T-cell (primary cell): ENCODE results near the gene CGNL1. TPM values are rescaled to one million over a fixed set of nuclear protein-coding genes. Genes with fewer than 3 reads are reported as not detected.

Experiments
- ATAC-seq, 4 experiments: fragments of 200-7000 bp in 3 of 4; fragments of 150-1000 bp in 1 of 4; cut with Tn5 transposase; replicated peaks in 1 of 4; 1 replicate in 3 of 4; 2 replicates in 1 of 4; pipeline ENCODE4 v1.10.0; 2021; ENCODE audit warnings: moderate library complexity in 3 of 4, mild to moderate bottlenecking in 2 of 4, moderate number of reproducible peaks in 1 of 4
- CTCF ChIA-PET, 2 donors: fragments of 300-600 bp; sonication (Branson Sonifier 250); formaldehyde crosslinking; loops; one replicate each; lab custom pipeline; 2022; ENCODE audit warnings: antibody characterized with exemption in 2 of 2; lab: Charles Lee
- POLR2A ChIA-PET, 2 donors: fragments of 300-600 bp; sonication (Branson Sonifier 250); formaldehyde crosslinking; loops; one replicate each; lab custom pipeline; 2022; ENCODE audit warnings: antibody characterized with exemption in 2 of 2; lab: Charles Lee
- DNase-seq, 35 experiments: peaks; one replicate each; pipeline versions ENCODE4 v3.0.0 to v3.0.0-alpha.2; 2013 to 2023
- H3K27ac ChIP-seq: one replicate; pipeline ENCODE4 v1.5.1; 2013; ENCODE audit warnings: low read length
- H3K27me3 ChIP-seq, 2 experiments: replicated peaks in 1 of 2; 1 replicate in 1 of 2; 2 replicates in 1 of 2; pipeline versions ENCODE4 v1.6.1 to v1.7.0; 2013; ENCODE audit warnings: low read length in 1 of 2, mixed read lengths in 1 of 2; ENCODE audit not compliant: control insufficient read depth in 2 of 2, insufficient read depth in 2 of 2; ENCODE audit errors: extremely low read depth in 1 of 2
- H3K36me3 ChIP-seq, 2 donors: 1 replicate in 1 of 2; 2 replicates in 1 of 2; pipeline versions ENCODE4 v1.6.1 to v1.7.0; 2013; ENCODE audit warnings: low read length in 1 of 2; ENCODE audit not compliant: control insufficient read depth in 2 of 2, insufficient read depth in 1 of 2; ENCODE audit errors: extremely low read depth in 1 of 2
- H3K4me1 ChIP-seq, 2 experiments: 1 replicate in 1 of 2; 2 replicates in 1 of 2; pipeline versions ENCODE4 v1.6.1 to v1.7.0; 2013; ENCODE audit warnings: low read length in 2 of 2, mixed read lengths in 1 of 2; ENCODE audit not compliant: insufficient read depth in 2 of 2, control insufficient read depth in 1 of 2; ENCODE audit errors: extremely low read depth in 1 of 2
- H3K4me3 ChIP-seq, 2 donors: 1 replicate in 1 of 2; 2 replicates in 1 of 2; pipeline versions ENCODE4 v1.5.1 to v1.7.0; 2013; ENCODE audit warnings: mild to moderate bottlenecking in 2 of 2, low read length in 1 of 2, moderate library complexity in 1 of 2; ENCODE audit not compliant: control insufficient read depth in 1 of 2; ENCODE audit errors: extremely low read depth in 1 of 2
- H3K9me3 ChIP-seq: 2 replicates; pipeline ENCODE4 v1.7.0; 2013
- H3K27ac Mint-ChIP-seq, 2 donors: one replicate each; pipeline ENCODE4 v1.8.0; 2020 to 2021; ENCODE audit warnings: mild to moderate bottlenecking in 2 of 2, mixed read lengths in 2 of 2
- H3K27me3 Mint-ChIP-seq, 2 donors: one replicate each; pipeline ENCODE4 v1.8.0; 2021 to 2022; ENCODE audit warnings: mixed read lengths in 2 of 2
- H3K36me3 Mint-ChIP-seq: one replicate; pipeline ENCODE4 v1.8.0; 2021; ENCODE audit warnings: mixed read lengths
- H3K4me1 Mint-ChIP-seq, 3 donors: one replicate each; pipeline ENCODE4 v1.8.0; 2020 to 2022; ENCODE audit warnings: mixed read lengths in 3 of 3, mild to moderate bottlenecking in 1 of 3
- H3K4me3 Mint-ChIP-seq, 3 donors: one replicate each; pipeline ENCODE4 v1.8.0; 2020 to 2022; ENCODE audit warnings: mild to moderate bottlenecking in 3 of 3, mixed read lengths in 3 of 3, moderate library complexity in 3 of 3
- H3K9me3 Mint-ChIP-seq, 3 donors: one replicate each; pipeline ENCODE4 v1.8.0; 2020 to 2022; ENCODE audit warnings: mixed read lengths in 3 of 3
- WGBS: methylation state at CpG from one replicate; pipeline ENCODE4 v1.1.5; 2013; ENCODE audit warnings: missing lambda C conversion rate; ENCODE audit not compliant: insufficient coverage; 5-methylcytosine and 5-hydroxymethylcytosine counted together
- total RNA-seq, 35 experiments: library from RNA in 6 of 35; stranded (reverse) in 6 of 35; fragments of 120-200 nt in 1 of 35; gene quantifications; one replicate each; pipeline versions ENCODE4 v1.2.1 to v1.2.4 and lab custom pipeline; 2013 to 2026

The CGNL1 gene
- total RNA-seq (under 1 TPM in 3 of 5 donors, not detected in 2; 0.13 to 0.18 (median 0.16) TPM), total RNA-seq (lab: John Stamatoyannopoulos, UW) (0 to 0.14 (median 0) reads per million in 29 experiments)
- 0.09 TPM for total RNA-seq (2013)

GRCh38 chr15:57375827-57376695, at the start of gene CGNL1:
Gene CGNL1, plus strand, starts transcription at chr15:57376505. Its CDS starts 61,495 bp downstream, at chr15:57438000.
- H3K9me3 ChIP-seq = no peaks in the 10 kb centered on the region
- H3K27ac ChIP-seq = no peak within 1 kb of the TSS
- H3K27me3 Mint-ChIP-seq = peaks cover 58 to 75% of the 10 kb centered on the region in 2 donors
- no peaks in the 10 kb centered on the region for H3K36me3 Mint-ChIP-seq
- ChIA-PET POLR2A (no interaction called here), CTCF (no interaction called here)
- H3K27me3 ChIP-seq = peaks cover 25 to 55% of the 10 kb centered on the region in 2 experiments
- H3K4me1 Mint-ChIP-seq = peaks cover 12 to 16% (median 14%) of the 10 kb centered on the region in 3 donors
- H3K27ac Mint-ChIP-seq = peak within 1 kb of the TSS in 1 of 2 donors; percentile 31
- peak within 1 kb of the TSS; percentile 65 to 78 (median 68) for H3K4me3 Mint-ChIP-seq
- ATAC-seq (no peak), DNase-seq (no peak)
- 12% methylated on average over 68 of the region's 76 CpGs for WGBS
- peak within 1 kb of the TSS in 1 of 2 donors; percentile 47 for H3K4me3 ChIP-seq
- no peaks in the 10 kb centered on the region for H3K4me1 ChIP-seq
- no peaks in the 10 kb centered on the region for H3K9me3 Mint-ChIP-seq
- H3K36me3 ChIP-seq = no peaks in the 10 kb centered on the region

DNA sequence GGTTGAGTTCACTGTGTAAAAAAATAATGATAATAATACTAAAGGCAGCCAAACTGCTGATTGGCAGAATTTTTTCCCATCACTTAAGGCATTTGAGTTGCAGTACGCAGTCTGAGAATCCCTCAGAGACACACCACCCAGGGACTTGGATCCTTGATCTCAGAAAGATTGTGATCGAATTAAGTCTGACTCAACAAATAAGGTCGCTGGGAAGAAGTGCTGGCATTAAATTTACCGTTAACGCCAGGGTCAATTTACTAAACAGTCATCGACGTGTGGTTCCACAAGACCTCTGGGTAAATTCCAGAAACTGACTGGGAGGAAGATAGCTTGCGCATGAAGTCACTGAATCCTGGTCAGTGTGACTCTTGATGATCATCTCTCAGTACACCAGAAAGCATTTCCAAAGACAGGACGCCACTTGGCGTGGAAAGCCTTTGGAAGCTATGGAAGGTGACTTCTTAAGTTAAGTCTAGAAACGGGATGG, 48.3 kb upstream of the CGNL1 start:
- peaks cover 0 to 27% of the 10 kb centered on the region in 2 experiments for H3K27me3 ChIP-seq
- H3K4me3 ChIP-seq = no peak overlapping the region
- H3K4me3 Mint-ChIP-seq = no peak overlapping the region
- no peak overlapping the region for H3K27ac Mint-ChIP-seq
- no peaks in the 10 kb centered on the region for H3K9me3 Mint-ChIP-seq
- H3K27me3 Mint-ChIP-seq = peaks cover 9 to 28% of the 10 kb centered on the region in 2 donors
- H3K36me3 Mint-ChIP-seq = no peaks in the 10 kb centered on the region
- H3K4me1 Mint-ChIP-seq = peaks cover 0 to 7% (median 0%) of the 10 kb centered on the region in 3 donors
- H3K4me1 ChIP-seq = peaks cover 0 to 3% of the 10 kb centered on the region in 2 experiments
- ATAC-seq = no peak
- H3K27ac ChIP-seq = no peak overlapping the region
- ChIA-PET CTCF (interaction anchor here in 1 of 2 donors (0.6 kb wide), 1 partner anchor 45 kb away, joined by 3 read pairs; no protein-coding TSS in a partner anchor), POLR2A (no interaction called here)
- 92% methylated on average over 6 of the region's 11 CpGs for WGBS
- H3K9me3 ChIP-seq = no peaks in the 10 kb centered on the region
- no peaks in the 10 kb centered on the region for H3K36me3 ChIP-seq
- no peak for DNase-seq

DNA sequence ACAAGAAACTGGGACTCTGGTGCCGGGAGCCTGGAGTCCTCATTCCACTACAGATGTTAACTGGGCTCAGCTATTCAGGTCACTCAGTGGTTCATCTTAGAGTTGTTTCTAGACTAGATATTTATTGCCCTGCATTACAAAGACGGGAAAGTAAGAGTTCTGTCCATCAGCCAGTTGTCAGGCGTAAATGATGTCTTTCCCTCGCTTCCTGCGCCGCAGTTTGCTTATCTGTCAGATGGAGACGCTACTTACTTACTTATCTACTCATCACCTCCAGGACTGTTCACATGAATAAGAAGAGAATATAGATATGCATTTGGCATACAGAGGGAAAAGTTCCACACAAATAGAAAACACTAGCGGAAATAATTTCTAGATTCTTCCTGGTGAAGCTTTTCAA, 47.8 kb upstream of the CGNL1 start:
- H3K27me3 Mint-ChIP-seq = peaks cover 9 to 32% of the 10 kb centered on the region in 2 donors
- peaks cover 0 to 3% of the 10 kb centered on the region in 2 experiments for H3K4me1 ChIP-seq
- H3K4me3 Mint-ChIP-seq = no peak overlapping the region
- H3K27ac ChIP-seq = no peak overlapping the region
- H3K4me3 ChIP-seq = no peak overlapping the region
- peaks cover 0 to 27% of the 10 kb centered on the region in 2 experiments for H3K27me3 ChIP-seq
- H3K9me3 Mint-ChIP-seq = no peaks in the 10 kb centered on the region
- H3K27ac Mint-ChIP-seq = no peak overlapping the region
- no peak for ATAC-seq
- peaks cover 0 to 7% (median 0%) of the 10 kb centered on the region in 3 donors for H3K4me1 Mint-ChIP-seq
- H3K36me3 ChIP-seq = no peaks in the 10 kb centered on the region
- POLR2A ChIA-PET = no interaction called here
- WGBS = 90% methylated on average over 2 of the region's 8 CpGs
- no peaks in the 10 kb centered on the region for H3K36me3 Mint-ChIP-seq
- no peak for DNase-seq
- CTCF ChIA-PET = no interaction called here
- H3K9me3 ChIP-seq = no peaks in the 10 kb centered on the region

GRCh38 chr15:57328897-57329296, 47.4 kb upstream of the CGNL1 start:
- Mint-ChIP-seq H3K4me3 (no peak overlapping the region), H3K4me1 (peaks cover 0 to 4% (median 0%) of the 10 kb centered on the region in 3 donors), H3K9me3 (no peaks in the 10 kb centered on the region), H3K27me3 (peaks cover 9 to 33% of the 10 kb centered on the region in 2 donors), H3K36me3 (no peaks in the 10 kb centered on the region), H3K27ac (no peak overlapping the region)
- WGBS = 95% methylated on average over 2 of the region's 5 CpGs
- ChIA-PET CTCF (no interaction called here), POLR2A (no interaction called here)
- no peak overlapping the region for H3K27ac ChIP-seq
- H3K4me1 ChIP-seq = peaks cover 0 to 3% of the 10 kb centered on the region in 2 experiments
- DNase-seq (no peak), ATAC-seq (no peak)
- no peaks in the 10 kb centered on the region for H3K9me3 ChIP-seq
- no peak overlapping the region for H3K4me3 ChIP-seq
- peaks cover 0 to 27% of the 10 kb centered on the region in 2 experiments for H3K27me3 ChIP-seq
- no peaks in the 10 kb centered on the region for H3K36me3 ChIP-seq

- H3K36me3 Mint-ChIP-seq = no peaks in the 10 kb centered on the region
- H3K4me1 Mint-ChIP-seq = peaks cover 0 to under 1% (median 0%) of the 10 kb centered on the region in 3 donors
- POLR2A ChIA-PET = no interaction called here
- no peak overlapping the region for H3K4me3 Mint-ChIP-seq
- peaks cover 14 to 38% of the 10 kb centered on the region in 2 donors for H3K27me3 Mint-ChIP-seq
- Histone ChIP-seq H3K27me3 (peaks cover 0 to 33% of the 10 kb centered on the region in 2 experiments), H3K36me3 (no peaks in the 10 kb centered on the region), H3K4me3 (no peak overlapping the region), H3K9me3 (no peaks in the 10 kb centered on the region), H3K4me1 (peaks cover 0 to 3% of the 10 kb centered on the region in 2 experiments), H3K27ac (no peak overlapping the region)
- 41% methylated on average over 11 of the region's 13 CpGs for WGBS
- ATAC-seq = no peak
- H3K27ac Mint-ChIP-seq = no peak overlapping the region
- CTCF ChIA-PET = no interaction called here
- DNase-seq = no peak
- H3K9me3 Mint-ChIP-seq = no peaks in the 10 kb centered on the region
These were observed 46.5 kb upstream of the CGNL1 start for GRCh38 chr15:57329582-57330367.
